Ramos (cell line): ENCODE measurements around the gene IMPDH2.
"Not testable (repeated sequence)": the region's sequence is repeated elsewhere in the genome, so short reads cannot be mapped to it uniquely, and the experiment has no call there.

Experiments
- in situ Hi-C: fragments of 300-500 bp; cut with MboI; formaldehyde crosslinking; loops from one replicate; pipeline ENCODE4 v1.14.3; 2022; ENCODE audit warnings: low sequenced_read_pairs; ENCODE audit not compliant: unreplicated experiment

IMPDH2 gene

DNA sequence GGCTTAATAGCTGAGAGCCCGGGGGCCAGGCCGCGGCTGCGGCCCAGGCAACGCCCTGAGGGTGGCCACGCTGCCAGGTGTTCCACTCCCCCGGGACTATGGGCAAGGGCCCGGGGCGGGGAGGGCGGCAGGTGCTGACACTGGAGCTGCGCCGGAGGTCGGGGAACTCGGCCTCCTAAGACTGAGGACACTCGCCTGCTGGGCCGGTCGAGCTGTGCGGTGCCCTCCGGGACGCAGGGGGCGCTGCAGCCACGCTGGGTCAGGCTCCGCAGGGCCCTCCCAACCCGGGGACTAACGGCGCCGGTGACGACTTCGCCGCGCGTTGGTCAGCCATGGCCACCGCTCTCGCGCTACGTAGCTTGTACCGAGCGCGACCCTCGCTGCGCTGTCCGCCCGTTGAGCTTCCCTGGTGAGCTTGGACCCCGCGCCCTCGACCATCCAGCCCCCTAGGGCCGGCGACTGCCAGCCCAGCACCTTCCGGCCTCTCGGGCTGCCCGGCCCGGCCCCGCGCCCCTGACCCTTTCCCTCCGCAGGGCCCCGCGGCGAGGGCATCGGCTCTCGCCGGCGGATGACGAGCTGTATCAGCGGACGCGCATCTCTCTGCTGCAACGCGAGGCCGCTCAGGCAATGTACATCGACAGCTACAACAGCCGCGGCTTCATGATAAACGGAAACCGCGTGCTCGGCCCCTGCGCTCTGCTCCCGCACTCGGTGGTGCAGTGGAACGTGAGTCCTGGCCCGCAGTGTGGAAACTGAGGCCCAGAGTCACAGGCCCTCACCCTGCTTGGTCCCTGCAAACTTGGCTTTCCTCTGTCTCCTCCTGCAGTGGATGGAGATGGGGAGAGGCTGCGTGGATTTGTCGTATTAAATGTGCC, 7.1 kb downstream of the IMPDH2 start, which contains the start of gene NDUFAF3:
TSS of gene NDUFAF3 (plus strand) at position 309 of the 875 bp plus-strand sequence. CDS start at position 333, 24 bp downstream.
- in situ Hi-C loops, result no loop called here

DNA sequence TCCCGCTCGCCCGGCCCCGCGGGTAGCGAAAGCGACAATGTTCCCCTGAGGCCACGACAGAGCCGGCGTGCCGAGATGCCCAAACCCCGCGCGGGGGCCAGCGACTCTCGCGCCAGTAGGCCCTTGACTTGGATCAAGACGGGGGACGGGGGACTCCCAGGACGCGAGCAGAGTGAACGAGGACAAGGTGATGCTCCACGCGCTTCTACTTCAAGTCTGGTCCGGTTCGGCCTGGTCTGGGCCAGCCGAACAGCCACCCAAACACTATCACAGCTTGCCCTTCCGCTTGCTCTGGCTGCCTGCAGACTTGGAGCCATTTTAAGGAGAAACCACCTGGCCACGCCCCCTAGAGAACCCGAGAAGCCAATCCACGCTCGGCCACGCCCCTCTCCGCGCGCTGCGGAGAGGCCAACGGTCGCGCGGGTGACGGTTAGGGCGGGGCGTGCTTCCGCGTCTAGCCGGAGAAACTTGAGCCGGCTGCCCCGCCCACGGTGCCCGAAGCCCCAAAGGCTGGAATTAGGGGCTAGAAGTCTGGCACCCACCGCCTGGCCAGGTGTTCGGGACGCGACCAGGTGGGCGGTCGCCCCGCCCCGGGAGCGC, 7.9 kb downstream of the IMPDH2 start:
- in situ Hi-C loops, result no loop called here

DNA sequence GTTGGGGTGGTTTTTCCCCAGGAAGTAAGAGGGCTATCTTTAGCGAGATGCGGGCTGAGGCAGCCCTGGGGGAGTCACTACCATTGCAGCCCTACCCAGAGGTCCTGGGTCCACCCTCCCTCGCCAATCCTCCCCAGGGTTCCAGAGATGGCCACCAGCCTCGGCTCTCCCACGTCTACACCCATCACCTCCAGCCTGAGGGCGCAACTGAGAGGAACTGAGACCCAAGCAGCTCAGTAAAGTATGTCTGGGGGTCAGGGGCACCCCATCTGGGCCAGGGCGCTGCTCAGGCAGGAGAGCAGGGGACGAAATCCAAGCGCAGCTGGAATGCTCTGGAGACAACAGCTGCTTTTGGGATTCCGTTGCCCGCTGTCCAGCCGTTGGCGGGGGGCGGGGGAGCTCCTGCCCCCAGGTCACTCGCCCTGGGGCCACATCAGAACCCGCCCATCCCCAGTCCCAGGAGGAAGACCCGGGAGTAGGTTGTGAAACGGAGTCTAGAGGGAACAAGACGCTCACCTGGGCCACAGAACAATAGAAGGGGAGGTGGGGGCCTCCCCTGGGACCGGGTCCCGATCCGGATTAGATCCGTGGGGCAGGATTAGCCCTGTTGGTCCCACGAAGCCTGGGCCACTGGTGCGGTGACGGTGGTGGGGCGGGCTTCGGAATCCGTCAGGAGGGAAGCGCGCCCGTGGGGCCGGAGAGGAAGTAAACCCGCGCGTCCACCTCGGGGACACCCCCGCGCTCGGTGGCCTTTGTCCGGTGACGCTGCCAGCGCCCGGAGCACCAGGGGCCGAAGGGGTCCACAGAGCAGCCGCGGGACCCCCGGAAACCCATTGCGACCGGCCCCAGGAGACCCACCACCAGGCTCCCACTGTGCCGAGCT, 8.6 kb downstream of the IMPDH2 start:
- in situ Hi-C loops, result no loop called here

DNA sequence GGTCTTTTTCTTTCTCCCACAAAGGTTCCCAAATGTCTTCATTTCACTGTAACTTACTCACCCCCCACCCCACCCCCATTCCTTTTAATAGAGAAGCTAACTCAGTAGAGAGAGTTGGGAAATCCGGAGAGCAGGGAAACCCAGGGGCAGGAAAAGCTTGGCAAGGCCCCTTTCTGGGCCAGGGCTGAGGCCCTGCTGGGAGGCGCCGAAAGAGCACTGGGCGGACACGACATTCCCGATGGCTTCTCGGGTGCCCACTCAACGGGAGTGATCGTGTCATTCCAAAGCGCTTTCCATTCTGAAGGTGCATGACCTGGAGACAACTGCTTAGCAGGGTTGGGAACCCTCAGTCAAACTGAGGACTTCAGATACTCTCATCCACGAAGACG, 9.3 kb downstream of the IMPDH2 start:
- in situ Hi-C loops, result no loop called here

DNA sequence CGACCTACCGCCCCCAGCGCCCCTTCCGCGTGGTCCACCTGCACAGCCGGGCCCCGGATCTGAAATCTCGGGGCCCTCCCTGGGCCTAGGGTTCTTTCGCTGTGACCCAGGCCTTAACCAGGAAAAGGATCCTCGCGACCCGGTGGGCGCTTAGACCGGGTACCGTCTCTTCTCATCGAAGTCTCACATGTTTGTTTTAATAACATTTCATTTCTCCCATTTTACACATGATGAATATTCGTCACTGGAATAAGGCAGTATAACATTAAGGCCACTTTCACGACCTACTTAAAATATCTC, 10.5 kb downstream of the IMPDH2 start:
- in situ Hi-C loops, result no loop called here

DNA sequence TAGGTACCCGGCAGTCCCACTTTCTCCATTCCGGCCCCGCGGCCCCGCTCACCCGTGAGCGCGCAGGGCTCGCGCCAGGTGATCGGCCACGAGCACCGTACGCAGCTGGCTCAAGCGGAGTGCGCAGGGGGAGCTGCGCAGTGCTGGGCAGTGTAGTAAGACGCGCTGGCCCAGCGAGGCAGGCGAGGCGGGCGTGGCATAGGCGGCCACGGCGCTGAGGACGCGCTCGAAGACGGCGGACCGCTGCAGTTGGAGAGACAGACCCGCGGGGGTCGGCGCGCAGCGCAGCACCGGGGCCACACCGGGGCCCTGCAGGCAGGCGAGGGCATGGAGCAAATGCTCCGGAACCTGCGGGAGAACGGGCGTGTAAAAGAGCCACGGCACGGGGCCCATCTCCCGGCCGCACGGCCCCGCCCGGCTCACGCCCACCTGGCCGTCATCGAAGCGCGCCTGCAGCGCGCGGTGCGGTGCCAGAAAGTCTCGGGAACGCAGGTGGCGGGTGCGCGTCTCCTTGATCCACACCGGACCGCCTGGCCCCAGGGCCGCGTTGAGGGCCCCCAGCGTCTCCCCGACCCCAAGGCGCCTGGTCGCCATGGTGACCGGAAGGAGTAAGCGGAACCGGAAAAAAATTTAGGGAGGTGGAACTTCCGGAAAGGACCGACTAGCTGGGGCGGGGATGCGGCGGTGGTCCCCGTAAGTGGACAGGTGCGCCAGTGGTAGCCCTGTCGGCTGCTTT, 11.1 kb downstream of the IMPDH2 start, which contains the start of gene DALRD3:
TSS of gene DALRD3 (minus strand) at position 610 of the 736 bp plus-strand sequence. CDS start at position 594, 16 bp downstream.
- in situ Hi-C loops, result no loop called here

DNA sequence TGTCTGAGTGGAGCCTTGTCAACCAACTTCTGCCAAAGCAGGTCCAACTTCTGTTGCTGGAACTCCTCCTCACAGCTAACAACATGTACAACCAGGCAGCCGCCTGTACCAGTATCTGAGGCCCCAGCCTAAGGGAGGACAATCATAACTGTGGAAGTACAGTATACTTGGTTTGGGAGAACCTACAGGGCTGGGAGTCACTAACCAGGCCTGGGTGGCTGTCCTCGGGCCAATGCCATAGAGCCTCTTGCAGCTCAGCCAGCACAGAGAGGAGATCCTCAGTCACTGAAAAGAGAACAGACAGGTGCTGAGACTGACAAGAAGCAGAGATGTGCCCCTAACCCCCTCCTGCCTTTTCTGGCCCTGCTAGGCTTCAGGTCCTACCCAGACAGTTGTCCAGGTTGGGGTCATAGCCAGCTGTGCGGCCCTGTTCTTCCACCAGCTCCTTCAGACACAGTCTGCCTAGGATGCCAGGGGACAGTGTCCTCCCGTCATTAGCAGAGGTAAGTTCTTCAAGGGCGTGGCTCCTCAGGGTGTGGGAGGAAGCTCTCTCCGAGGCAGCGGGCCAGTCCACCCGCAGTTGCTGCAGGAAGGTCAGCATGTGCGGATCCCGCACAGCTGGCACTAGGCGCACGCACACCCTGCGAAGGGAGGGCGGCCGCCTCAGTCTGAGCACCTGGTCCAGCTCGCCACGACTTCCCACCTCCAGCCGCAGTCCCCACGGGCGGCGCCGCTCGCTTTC, 11.8 kb downstream of the IMPDH2 start:
- in situ Hi-C loops, result no loop called here

DNA sequence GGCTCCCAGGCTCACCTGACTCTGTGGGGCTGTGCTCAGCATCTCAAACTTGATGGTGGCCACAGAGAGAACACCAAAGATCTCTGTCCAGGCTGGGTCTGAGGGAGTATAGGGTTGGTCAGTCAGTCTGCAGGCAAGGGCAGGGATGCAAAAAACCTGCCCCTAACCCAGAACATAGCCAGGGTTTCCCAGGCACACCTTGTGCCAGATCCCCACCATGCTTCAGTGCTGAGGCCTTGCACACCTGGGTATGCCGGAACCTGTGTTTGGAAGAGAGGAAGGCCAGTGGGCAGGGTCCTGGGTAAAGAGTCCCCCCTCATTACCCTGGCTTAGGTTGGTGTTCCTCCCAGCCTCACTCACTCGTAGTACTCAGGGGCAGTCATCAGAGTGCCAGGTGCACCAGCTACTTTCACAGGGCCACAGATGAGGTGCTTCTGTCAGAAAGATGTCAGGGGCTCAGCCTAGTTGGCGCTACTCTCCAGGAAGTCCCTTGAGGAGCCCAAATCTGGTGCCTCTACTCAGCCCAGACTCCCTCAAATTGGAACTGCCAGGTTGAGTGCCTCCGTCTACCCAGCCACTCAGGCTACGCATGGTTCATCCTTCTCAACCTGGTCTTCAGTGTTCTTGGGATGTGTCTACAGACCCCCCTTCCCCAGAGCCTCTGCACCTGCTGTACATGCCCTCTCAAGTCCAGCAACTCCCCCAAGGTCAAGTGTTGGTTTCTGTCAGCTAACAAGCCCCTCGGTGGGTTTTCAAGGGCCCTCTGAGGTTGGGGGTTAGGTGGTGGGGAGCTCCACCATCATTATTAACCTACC, 12.6 kb downstream of the IMPDH2 start:
- in situ Hi-C loops, result no loop called here

DNA sequence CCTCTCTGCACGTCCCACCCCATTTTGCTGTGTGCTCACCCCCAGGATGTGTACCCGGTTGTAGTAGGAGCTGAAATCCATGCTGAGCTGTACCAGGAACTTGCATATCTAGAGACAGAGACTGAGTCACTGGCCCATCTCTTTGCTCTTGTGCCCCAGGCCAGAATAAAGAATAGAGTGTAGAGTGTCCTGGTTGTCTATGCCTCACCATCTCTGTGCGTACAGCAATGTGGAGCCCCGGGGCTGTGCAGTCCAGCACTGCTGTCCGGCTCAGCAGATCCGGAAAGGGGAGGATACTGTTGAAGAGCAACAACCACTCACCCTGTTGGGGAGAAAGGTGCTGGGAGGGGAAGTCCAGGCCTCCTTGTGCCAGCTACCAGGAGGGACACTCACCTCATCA, 13.4 kb downstream of the IMPDH2 start:
- in situ Hi-C loops, result no loop called here

DNA sequence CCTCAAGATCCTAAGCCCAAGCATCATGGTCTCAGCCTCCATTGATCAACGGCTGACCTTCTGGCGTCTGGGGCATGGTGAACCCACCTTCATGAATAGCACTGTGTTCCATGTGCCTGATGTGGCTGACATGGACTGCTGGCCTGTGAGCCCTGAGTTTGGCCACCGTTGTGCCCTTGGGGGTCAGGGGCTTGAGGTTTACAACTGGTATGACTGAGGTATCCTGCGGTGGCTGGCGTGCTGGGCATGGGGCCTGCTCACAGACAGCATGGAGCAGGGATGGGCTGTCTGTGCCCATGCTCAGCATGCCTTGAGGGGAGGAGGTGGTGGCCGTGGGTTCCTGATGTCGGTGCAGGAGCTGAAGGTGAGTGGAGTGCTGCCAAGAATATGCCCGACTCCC, 14.1 kb downstream of the IMPDH2 start:
- in situ Hi-C loops, result no loop called here

DNA sequence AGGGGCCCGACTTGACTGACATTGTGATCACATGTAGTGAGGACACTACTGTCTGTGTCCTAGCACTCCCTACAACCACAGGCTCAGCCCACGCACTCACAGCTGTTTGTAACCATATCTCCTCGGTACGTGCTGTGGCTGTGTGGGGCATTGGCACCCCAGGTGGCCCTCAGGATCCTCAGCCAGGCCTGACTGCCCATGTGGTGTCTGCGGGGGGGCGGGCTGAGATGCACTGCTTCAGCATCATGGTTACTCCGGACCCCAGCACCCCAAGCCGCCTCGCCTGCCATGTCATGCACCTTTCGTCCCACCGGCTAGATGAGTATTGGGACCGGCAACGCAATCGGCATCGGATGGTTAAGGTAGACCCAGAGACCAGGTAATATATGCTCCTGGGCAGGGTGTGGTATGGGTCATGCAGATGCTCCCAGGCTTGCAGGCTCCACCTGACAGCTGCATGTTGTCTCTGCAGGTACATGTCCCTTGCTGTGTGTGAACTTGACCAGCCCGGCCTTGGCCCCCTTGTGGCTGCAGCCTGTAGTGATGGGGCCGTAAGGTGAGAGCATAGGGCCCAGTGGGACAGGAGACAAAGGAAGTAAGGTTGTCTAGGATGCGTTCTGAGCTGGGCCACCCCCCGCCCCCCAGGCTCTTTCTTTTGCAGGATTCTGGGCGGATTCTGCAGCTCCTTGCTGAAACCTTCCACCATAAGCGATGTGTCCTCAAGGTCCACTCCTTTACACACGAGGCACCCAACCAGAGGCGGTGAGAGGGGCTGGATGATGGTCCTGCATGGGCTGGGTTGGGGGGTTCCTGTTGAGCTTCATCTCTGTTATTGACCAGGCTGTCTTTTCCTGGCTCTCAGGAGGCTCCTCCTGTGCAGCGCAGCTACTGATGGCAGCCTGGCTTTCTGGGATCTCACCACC, 15.2 kb downstream of the IMPDH2 start:
- in situ Hi-C loops, result no loop called here

DNA sequence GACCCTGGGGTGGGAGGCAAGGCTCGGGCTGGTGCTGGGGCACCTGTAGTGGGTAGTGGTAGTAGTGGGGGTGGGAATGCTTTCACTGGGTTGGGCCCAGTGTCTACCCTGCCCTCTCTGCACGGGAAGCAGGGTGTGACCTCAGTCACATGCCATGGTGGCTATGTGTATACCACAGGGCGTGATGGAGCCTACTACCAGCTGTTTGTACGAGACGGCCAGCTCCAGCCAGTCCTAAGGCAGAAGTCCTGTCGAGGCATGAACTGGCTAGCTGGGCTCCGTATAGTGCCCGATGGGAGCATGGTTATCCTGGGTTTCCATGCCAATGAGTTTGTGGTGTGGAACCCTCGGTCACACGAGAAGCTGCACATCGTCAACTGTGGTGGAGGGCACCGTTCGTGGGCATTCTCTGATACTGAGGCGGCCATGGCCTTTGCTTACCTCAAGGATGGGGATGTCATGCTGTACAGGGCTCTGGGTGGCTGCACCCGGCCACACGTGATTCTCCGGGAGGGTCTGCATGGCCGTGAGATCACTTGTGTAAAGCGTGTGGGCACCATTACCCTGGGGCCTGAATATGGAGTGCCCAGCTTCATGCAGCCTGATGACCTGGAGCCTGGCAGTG, 16.0 kb downstream of the IMPDH2 start:
- in situ Hi-C loops, result no loop called here

DNA sequence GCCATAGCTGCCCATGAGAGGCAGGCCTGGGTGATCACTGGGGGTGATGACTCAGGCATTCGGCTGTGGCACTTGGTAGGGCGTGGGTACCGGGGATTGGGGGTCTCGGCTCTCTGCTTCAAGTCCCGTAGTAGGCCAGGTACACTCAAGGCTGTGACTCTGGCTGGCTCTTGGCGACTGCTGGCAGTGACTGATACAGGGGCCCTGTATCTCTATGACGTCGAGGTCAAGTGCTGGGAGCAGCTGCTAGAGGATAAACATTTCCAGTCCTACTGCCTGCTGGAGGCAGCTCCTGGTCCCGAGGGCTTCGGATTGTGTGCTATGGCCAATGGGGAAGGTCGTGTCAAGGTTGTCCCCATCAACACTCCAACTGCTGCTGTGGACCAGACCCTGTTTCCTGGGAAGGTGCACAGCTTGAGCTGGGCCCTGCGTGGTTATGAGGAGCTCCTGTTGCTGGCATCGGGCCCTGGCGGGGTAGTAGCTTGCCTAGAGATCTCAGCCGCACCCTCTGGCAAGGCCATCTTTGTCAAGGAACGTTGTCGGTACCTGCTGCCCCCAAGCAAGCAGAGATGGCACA, 16.7 kb downstream of the IMPDH2 start:
- in situ Hi-C loops, result no loop called here

DNA sequence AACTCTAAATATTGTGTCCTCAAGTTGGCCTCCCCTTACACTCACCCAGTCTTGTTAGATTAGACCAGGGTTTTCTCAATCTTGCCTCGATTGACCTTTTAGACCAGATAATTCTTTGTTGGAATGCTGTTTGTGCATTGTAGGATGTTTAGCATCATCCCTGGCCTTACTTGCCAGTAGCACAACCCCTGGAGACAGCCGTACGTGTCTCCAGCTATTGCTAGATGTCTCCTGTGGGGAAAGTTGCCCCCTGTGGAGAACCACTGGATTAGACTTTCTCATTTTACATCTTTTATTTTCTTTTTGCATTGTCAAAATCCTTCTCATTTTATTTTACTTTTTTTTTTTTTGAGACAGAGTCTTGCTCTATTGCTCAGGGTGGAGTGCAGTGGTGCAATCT, 19.8 kb downstream of the IMPDH2 start:
- in situ Hi-C loops, result no loop called here

DNA sequence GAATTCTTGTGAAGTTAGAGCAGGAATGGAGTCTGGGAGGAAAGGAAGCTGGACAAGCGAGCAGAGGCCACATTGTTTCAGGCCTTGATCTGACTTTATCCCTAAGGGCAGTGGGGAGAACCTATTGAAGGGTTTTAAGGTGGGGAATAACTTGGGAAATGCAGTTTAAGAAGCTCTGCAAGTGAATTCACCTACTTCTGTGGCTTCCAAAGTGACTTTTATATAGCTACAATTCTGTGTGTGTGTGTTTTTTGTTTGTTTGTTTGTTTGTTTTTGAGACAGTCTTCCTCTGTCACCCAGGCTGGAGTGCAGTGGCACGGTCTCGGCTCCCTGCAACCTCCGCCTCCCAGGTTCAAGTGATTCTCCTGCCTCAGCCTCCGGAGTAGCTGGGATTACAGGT, 20.6 kb downstream of the IMPDH2 start:
- in situ Hi-C loops, result not testable (repeated sequence)

DNA sequence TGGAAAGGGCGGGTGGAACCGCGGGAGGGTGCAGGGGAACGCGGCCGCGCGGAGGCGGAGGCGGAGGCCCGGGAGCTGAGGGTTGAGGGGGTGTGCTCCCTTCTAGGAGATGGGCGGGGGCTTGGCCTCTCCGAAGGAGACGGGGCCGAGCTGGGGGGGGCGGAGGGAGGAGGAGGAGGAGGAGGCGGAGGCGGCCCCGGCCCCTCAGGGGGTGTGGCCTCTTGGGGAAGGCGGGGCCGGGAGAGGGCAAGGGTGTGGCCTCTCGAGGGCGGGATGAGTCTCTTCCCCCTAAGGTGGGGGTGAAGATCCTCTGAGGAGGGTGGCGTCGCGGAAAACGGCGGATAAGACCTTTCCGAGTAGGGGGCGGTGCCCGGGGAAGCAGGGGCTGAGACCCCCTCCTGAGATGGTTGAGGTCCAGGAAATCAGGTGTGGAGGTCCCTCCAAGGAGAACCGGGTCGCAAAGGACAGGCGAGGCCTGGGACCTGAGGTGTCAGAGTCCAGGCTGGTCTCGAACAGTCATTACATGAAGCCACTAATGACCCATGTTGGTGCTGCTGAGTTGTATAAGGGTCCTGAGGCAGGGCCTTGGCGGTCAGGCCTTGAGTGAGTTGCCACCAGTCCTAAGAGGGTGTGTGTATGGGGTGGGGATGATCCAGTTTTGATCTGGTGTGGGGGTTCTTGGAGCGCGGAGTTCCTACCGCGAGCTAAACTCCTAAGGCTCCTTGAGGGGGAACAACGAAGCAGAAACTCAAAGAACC, 21.2 kb downstream of the IMPDH2 start:
- in situ Hi-C loops, result no loop called here
